GM23338 (cell line): Measurements from ENCODE around the gene ZNF529. TPM values are rescaled to one million over a fixed set of nuclear protein-coding genes. Genes with fewer than 3 reads are reported as not detected.

Experiments used
- ATAC-seq: fragments of 200-7000 bp; cut with Tn5 transposase; 3 replicates; pipeline ENCODE4 v1.9.1; 2020
- DNase-seq: peaks from one replicate; pipeline ENCODE4 v3.0.0-alpha.2; 2015; ENCODE audit warnings: low spot score
- H2AFZ ChIP-seq: fragments of 200-600 bp; sonication (generic); 2 replicates; pipeline ENCODE4 v1.8.0; 2016; ENCODE audit warnings: antibody characterized with exemption, mild to moderate bottlenecking, moderate library complexity
- H3F3A ChIP-seq: fragments of 200-600 bp; sonication (generic); replicated peaks from 2 replicates; pipeline ENCODE4 v1.8.0; 2017; ENCODE audit warnings: antibody characterized with exemption, mixed run types, low read depth
- H3K27ac ChIP-seq: fragments of 200-600 bp; sonication (generic); 2 replicates; pipeline ENCODE4 v1.6.1; 2016; ENCODE audit warnings: low read depth
- H3K27me3 ChIP-seq: fragments of 200-600 bp; sonication (generic); 2 replicates; pipeline ENCODE4 v1.8.0; 2016; ENCODE audit warnings: mild to moderate bottlenecking, mixed run types, moderate library complexity; ENCODE audit not compliant: insufficient read depth
- H3K36me3 ChIP-seq: fragments of 200-600 bp; sonication (generic); 2 replicates; pipeline ENCODE4 v1.8.0; 2016; ENCODE audit warnings: mild to moderate bottlenecking; ENCODE audit not compliant: insufficient read depth
- H3K4me1 ChIP-seq: fragments of 200-600 bp; sonication (generic); 2 replicates; pipeline ENCODE4 v1.8.0; 2016; ENCODE audit warnings: mild to moderate bottlenecking, moderate library complexity; ENCODE audit not compliant: insufficient read depth
- H3K4me2 ChIP-seq: fragments of 200-600 bp; sonication (generic); 2 replicates; pipeline ENCODE4 v1.7.1; 2017; ENCODE audit warnings: mixed run types
- H3K4me3 ChIP-seq: fragments of 200-600 bp; sonication (generic); 2 replicates; pipeline ENCODE4 v1.6.1; 2016; ENCODE audit warnings: mixed run types
- H3K79me2 ChIP-seq: fragments of 200-600 bp; sonication (generic); replicated peaks from 2 replicates; pipeline ENCODE4 v1.8.0; 2017; ENCODE audit warnings: mild to moderate bottlenecking; ENCODE audit not compliant: insufficient read depth
- H3K9me2 ChIP-seq: fragments of 200-600 bp; sonication (generic); 2 replicates; pipeline ENCODE4 v1.8.0; 2017; ENCODE audit not compliant: insufficient read depth
- H4K20me1 ChIP-seq: fragments of 200-600 bp; sonication (generic); replicated peaks from 2 replicates; pipeline ENCODE4 v1.8.0; 2017; ENCODE audit warnings: mild to moderate bottlenecking; ENCODE audit not compliant: insufficient read depth
- H3K27ac Mint-ChIP-seq: 2 replicates; pipeline ENCODE4 v1.8.0; 2020; ENCODE audit warnings: inconsistent platforms, mild to moderate bottlenecking, moderate library complexity, mixed read lengths
- H3K27me3 Mint-ChIP-seq: 3 replicates; pipeline ENCODE4 v1.8.0; 2022; ENCODE audit warnings: low read depth, mild to moderate bottlenecking, moderate library complexity, mixed read lengths, inconsistent platforms; ENCODE audit not compliant: insufficient read depth, poor library complexity
- H3K36me3 Mint-ChIP-seq: 3 replicates; pipeline ENCODE4 v1.8.0; 2021; ENCODE audit warnings: low read depth, mild to moderate bottlenecking, inconsistent platforms, moderate library complexity, mixed read lengths
- H3K4me1 Mint-ChIP-seq: 3 replicates; pipeline ENCODE4 v1.8.0; 2020; ENCODE audit warnings: mild to moderate bottlenecking, inconsistent platforms, mixed read lengths
- H3K4me3 Mint-ChIP-seq: 3 replicates; pipeline ENCODE4 v1.8.0; 2021; ENCODE audit warnings: moderate library complexity, mild to moderate bottlenecking, inconsistent platforms, mixed read lengths
- H3K9me3 Mint-ChIP-seq: 3 replicates; pipeline ENCODE4 v1.8.0; 2020; ENCODE audit warnings: moderate library complexity, mild to moderate bottlenecking, inconsistent platforms, mixed read lengths
- CREB1 ChIP-seq: fragments of 250-450 bp; sonication (Bioruptor Pico); IDR thresholded peaks from 2 replicates; pipeline ENCODE4 v1.5.0; 2020; ENCODE audit warnings: low read depth, mild to moderate bottlenecking, moderate library complexity
- ETS1 ChIP-seq: IDR thresholded peaks from 2 replicates; pipeline ENCODE4 v1.6.1; 2016; ENCODE audit warnings: antibody characterized with exemption
- EZH2 ChIP-seq: fragments of 200-600 bp; sonication (generic); IDR thresholded peaks from one replicate; pipeline ENCODE4 v1.8.0; 2017; ENCODE audit warnings: antibody characterized with exemption, mild to moderate bottlenecking, low read depth; ENCODE audit not compliant: unreplicated experiment
- NANOG ChIP-seq: IDR thresholded peaks from 2 replicates; pipeline ENCODE4 v1.6.1; 2016; ENCODE audit warnings: antibody characterized with exemption, borderline replicate concordance
- POLR2AphosphoS5 ChIP-seq: IDR thresholded peaks from 2 replicates; pipeline ENCODE4 v1.6.1; 2016; ENCODE audit warnings: antibody characterized with exemption, low read depth
- STAT1 ChIP-seq: IDR thresholded peaks from one replicate; pipeline ENCODE4 v1.6.1; 2016; ENCODE audit warnings: antibody characterized with exemption; ENCODE audit not compliant: unreplicated experiment
- ZNF114 ChIP-seq: fragments of 250-450 bp; sonication (Bioruptor Pico); IDR thresholded peaks from 2 replicates; pipeline ENCODE4 v1.5.0; 2020; ENCODE audit warnings: mild to moderate bottlenecking, moderate library complexity
- ZNF331 ChIP-seq: fragments of 250-450 bp; sonication (Bioruptor Pico); IDR thresholded peaks from 2 replicates; pipeline ENCODE4 v1.5.0; 2020; ENCODE audit warnings: low read depth, mild to moderate bottlenecking, moderate library complexity
- ZNF462 ChIP-seq: fragments of 250-450 bp; sonication (Bioruptor Pico); IDR thresholded peaks from 2 replicates; pipeline ENCODE4 v1.5.0; 2020; ENCODE audit warnings: mild to moderate bottlenecking, moderate library complexity
- polyA plus RNA-seq: library from polyadenylated mRNA; unstranded; fragments of >200 nt; fragmentation: Nextera tagmentation; extraction: Ambion mirVana; gene quantifications from 2 replicates; pipeline ENCODE4 v1.2.1, GENCODE V29; 2016
- total RNA-seq: library from RNA; depleted of rRNA; stranded (reverse); fragments of >200 nt; shearing (Covaris generic); gene quantifications from 2 replicates; pipeline ENCODE4 v1.2.3, GENCODE V29; 2014
- TF ChIP-seq, protein P1 (sequence below): IDR thresholded peaks from one replicate; pipeline ENCODE4 v1.6.1; 2018; ENCODE audit warnings: antibody characterized with exemption; ENCODE audit not compliant: unreplicated experiment
- TF ChIP-seq, protein P2 (sequence below), 2 experiments: fragments of 200-600 bp in 1 of 2; sonication (generic) in 1 of 2; conservative IDR thresholded peaks; 2 replicates each; pipeline versions ENCODE4 v1.5.1 to v1.6.1; 2016 to 2017; ENCODE audit warnings: antibody characterized with exemption in 2 of 2, low read depth in 2 of 2, mild to moderate bottlenecking in 2 of 2, moderate library complexity in 1 of 2

ZNF529 gene
- total and polyA plus RNA-seq, 2 experiments from 2014 or later: 9.2 to 16.5 TPM

DNA sequence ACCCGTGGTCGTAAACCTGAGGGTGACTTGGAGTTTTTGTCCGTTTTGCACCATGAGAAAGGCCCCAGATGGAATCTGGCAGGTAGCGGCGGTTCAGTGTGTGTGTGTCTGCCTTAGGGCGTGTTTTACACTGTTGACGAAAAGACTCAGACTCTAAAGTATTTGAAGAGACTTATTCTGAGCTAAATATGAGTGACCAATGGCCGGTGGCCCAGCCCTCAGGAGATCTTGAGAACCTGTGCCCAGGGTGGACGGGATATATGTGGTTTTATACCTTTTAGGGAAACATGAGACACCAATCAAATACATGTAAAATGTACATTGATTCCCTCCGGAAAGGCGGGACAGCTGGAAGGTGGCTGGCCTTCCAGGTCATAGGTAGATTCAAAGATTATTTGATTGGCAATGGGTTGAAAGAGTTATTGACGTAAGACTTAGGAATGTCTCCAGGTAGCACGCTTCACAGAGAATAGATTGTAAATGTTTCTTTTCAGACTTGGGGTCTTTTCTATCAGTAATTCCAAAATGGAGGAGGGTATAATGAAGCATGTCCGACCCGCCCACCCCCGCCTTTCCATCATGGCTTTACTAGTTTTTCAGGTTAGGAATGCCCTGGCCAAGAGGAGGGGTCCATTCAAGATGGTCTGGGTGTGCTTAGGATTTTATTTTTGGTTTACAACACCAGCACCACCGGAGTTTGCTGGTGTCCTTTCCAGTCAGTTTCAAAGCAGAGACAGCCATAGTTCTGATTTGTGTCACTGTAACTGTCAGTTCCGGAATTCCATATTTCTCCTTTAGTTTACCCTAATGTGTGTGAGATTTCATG is 1.0 kb upstream of the ZNF529 start (continued):
- TF ChIP-seq ETS1 (no peak), ZNF114 (no peak)
- TF ChIP-seq, protein P1, sequence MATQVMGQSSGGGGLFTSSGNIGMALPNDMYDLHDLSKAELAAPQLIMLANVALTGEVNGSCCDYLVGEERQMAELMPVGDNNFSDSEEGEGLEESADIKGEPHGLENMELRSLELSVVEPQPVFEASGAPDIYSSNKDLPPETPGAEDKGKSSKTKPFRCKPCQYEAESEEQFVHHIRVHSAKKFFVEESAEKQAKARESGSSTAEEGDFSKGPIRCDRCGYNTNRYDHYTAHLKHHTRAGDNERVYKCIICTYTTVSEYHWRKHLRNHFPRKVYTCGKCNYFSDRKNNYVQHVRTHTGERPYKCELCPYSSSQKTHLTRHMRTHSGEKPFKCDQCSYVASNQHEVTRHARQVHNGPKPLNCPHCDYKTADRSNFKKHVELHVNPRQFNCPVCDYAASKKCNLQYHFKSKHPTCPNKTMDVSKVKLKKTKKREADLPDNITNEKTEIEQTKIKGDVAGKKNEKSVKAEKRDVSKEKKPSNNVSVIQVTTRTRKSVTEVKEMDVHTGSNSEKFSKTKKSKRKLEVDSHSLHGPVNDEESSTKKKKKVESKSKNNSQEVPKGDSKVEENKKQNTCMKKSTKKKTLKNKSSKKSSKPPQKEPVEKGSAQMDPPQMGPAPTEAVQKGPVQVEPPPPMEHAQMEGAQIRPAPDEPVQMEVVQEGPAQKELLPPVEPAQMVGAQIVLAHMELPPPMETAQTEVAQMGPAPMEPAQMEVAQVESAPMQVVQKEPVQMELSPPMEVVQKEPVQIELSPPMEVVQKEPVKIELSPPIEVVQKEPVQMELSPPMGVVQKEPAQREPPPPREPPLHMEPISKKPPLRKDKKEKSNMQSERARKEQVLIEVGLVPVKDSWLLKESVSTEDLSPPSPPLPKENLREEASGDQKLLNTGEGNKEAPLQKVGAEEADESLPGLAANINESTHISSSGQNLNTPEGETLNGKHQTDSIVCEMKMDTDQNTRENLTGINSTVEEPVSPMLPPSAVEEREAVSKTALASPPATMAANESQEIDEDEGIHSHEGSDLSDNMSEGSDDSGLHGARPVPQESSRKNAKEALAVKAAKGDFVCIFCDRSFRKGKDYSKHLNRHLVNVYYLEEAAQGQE: no peak

GRCh38 chr19:36572593-36573019 is 486 bp downstream of the ZNF529 start:
- Mint-ChIP-seq H3K27ac (peak overlapping the region; percentile 97), H3K4me1 (peaks cover 13% of the 10 kb centered on the region; the same call in 2 of the 3 replicates), H3K4me3 (peak overlapping the region; percentile 90), H3K27me3 (no peaks in the 10 kb centered on the region), H3K36me3 (peaks cover 45% of the 10 kb centered on the region), H3K9me3 (peaks cover 5% of the 10 kb centered on the region; the same call in 2 of the 3 replicates)
- Histone ChIP-seq H3K9me2 (no peaks in the 10 kb centered on the region), H3K4me1 (0 out of 2 replicates have a peak, but pooled peaks cover 5% of the 10 kb centered on the region), H3K36me3 (peaks cover 16% of the 10 kb centered on the region), H3K27me3 (no peaks in the 10 kb centered on the region), H3K4me3 (peak overlapping the region; percentile 99), H2AFZ (peak overlapping the region; percentile 94; the same call in 1 of the 2 replicates), H3F3A (no peaks in the 10 kb centered on the region), H3K79me2 (peaks cover 82% of the 10 kb centered on the region), H4K20me1 (peaks cover 2% of the 10 kb centered on the region), H3K27ac (peak overlapping the region; percentile 85), H3K4me2 (peak overlapping the region; percentile 92)
- ATAC-seq: no peak
- peak; percentile 15 for DNase-seq
- TF ChIP-seq POLR2AphosphoS5 (no peak), ZNF462 (CRISPR knock-in tag) (no peak), CREB1 (CRISPR knock-in tag) (peak; percentile 52; the same call in 1 of the 2 replicates), EZH2 (no peak), ZNF331 (CRISPR knock-in tag) (no peak), STAT1 (no peak), NANOG (no peak), ZNF114 (no peak)
- TF ChIP-seq, protein P2, sequence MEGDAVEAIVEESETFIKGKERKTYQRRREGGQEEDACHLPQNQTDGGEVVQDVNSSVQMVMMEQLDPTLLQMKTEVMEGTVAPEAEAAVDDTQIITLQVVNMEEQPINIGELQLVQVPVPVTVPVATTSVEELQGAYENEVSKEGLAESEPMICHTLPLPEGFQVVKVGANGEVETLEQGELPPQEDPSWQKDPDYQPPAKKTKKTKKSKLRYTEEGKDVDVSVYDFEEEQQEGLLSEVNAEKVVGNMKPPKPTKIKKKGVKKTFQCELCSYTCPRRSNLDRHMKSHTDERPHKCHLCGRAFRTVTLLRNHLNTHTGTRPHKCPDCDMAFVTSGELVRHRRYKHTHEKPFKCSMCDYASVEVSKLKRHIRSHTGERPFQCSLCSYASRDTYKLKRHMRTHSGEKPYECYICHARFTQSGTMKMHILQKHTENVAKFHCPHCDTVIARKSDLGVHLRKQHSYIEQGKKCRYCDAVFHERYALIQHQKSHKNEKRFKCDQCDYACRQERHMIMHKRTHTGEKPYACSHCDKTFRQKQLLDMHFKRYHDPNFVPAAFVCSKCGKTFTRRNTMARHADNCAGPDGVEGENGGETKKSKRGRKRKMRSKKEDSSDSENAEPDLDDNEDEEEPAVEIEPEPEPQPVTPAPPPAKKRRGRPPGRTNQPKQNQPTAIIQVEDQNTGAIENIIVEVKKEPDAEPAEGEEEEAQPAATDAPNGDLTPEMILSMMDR (conservative IDR thresholded peaks at IDR 0.05; ENCODE audit: low read depth in 2 of 2): no peak
